Psoas muscle (tissue), 8 donors: ENCODE results near the gene ARHGEF17. TPM values are rescaled to one million over a fixed set of nuclear protein-coding genes. Genes with fewer than 3 reads are reported as not detected.

Experiments
- ATAC-seq, 4 donors: fragments of 200-7000 bp; cut with Tn5 transposase; one replicate each; pipeline ENCODE4 v1.9.1; 2020; ENCODE audit warnings: moderate library complexity in 3 of 4, mild to moderate bottlenecking in 2 of 4
- DNase-seq, 2 donors: peaks; one replicate each; pipeline ENCODE4 v3.0.0-alpha.2; 2020
- H3K27ac ChIP-seq: fragments of 200-600 bp; one replicate; pipeline ENCODE4 v1.8.0; 2022
- H3K27me3 ChIP-seq, 3 donors: fragments of 200-600 bp in 1 of 3; one replicate each; pipeline versions ENCODE4 v1.6.1 to v1.8.0; 2013 to 2022; ENCODE audit warnings: low read length in 2 of 3, mild to moderate bottlenecking in 2 of 3, moderate library complexity in 1 of 3; ENCODE audit not compliant: insufficient read depth in 3 of 3
- H3K36me3 ChIP-seq, 2 donors: fragments of 200-600 bp in 1 of 2; one replicate each; pipeline versions ENCODE4 v1.6.1 to v1.8.0; 2013 to 2022; ENCODE audit warnings: low read depth in 1 of 2, mild to moderate bottlenecking in 1 of 2, moderate library complexity in 1 of 2; ENCODE audit not compliant: insufficient read depth in 1 of 2
- H3K4me1 ChIP-seq: fragments of 200-600 bp; one replicate; pipeline ENCODE4 v1.8.0; 2022
- H3K4me3 ChIP-seq: fragments of 200-600 bp; one replicate; pipeline ENCODE4 v1.8.0; 2022; ENCODE audit warnings: mild to moderate bottlenecking
- H3K9me3 ChIP-seq: fragments of 200-600 bp; one replicate; pipeline ENCODE4 v1.8.0; 2022
- WGBS, 3 donors: extraction: QIAGEN DNeasy Blood & Tissue Kit; methylation state at CpG; one replicate each; pipeline versions ENCODE4 v1.1.6 to v1.1.7; 2013; 5-methylcytosine and 5-hydroxymethylcytosine counted together
- intact Hi-C, 2 donors: fragments of 100-400 bp; cut with DNase I; formaldehyde crosslinking; loops; one replicate each; pipeline versions ENCODE4 v1.11.0 to v1.14.2; 2022
- polyA plus RNA-seq, 3 donors: library from polyadenylated mRNA; stranded (reverse); fragments of 200-250 nt; gene quantifications; one replicate each; pipeline ENCODE4 v1.2.3, GENCODE V29; 2013
- total RNA-seq, 4 donors: library from RNA; stranded (reverse); fragmentation: NEBNext Ultra II Directional in 2 of 4; extraction: Animal tissue kit (Norgen Biotek cat#: 25700) in 2 of 4; gene quantifications; one replicate each; pipeline versions ENCODE4 v1.2.1 to v1.2.4, GENCODE V29; 2021 to 2023
- TF ChIP-seq, protein P1 (sequence below): fragments of 200-600 bp; IDR thresholded peaks from one replicate; pipeline ENCODE4 v1.8.0; 2022; ENCODE audit warnings: antibody characterized with exemption
- donor health status: healthy with polysubstance abuse.
- donor health status: DM: no; HTN: no; CAD: no; lungs with moderate emphysema.
- donor health status: Bipolar disorder and iron deficiency.
- donor health status: healthy.
- donor health status: DM: yes; HTN: yes; CAD: no.
- donor health status: DM: no; HTN: no; CAD: no.
- donor health status: DM: no; HTN: no; CAD: no.
- donor health status: DM: yes; HTN: yes; CAD: no.

The ARHGEF17 gene
- total and polyA plus RNA-seq, 7 donors: 5.7 to 38.4 (median 10.8) TPM

DNA sequence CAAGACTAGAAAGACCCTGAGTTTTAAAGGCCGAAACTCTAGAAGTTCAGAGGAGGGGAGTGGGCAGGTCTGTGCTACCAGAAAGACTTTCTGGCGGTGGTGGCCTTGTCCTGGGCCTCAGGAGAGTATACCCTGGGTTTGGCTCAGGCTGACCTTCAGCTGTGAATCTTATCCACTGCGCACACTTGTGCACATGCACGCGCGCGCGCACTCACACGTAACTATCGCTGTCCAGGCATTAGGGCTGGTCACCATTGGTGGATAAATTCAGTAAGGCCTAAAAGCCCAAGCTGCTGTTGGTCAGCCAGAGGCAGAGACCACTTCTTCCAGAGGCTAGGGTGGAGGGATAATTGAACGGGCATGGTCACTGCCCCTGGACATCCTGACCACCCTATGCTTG, 25.1 kb downstream of the ARHGEF17 start:
- H3K9me3 ChIP-seq: no peaks in the 10 kb centered on the region
- peak overlapping the region; percentile 30 for H3K27ac ChIP-seq
- no peaks in the 10 kb centered on the region for H3K36me3 ChIP-seq
- WGBS, 3 donors: 90 to 91% (median 90%) methylated on average over 11 of the region's 11 CpGs
- H3K4me1 ChIP-seq: peaks cover 11% of the 10 kb centered on the region
- H3K4me3 ChIP-seq: no peak overlapping the region
- TF ChIP-seq, protein P1, sequence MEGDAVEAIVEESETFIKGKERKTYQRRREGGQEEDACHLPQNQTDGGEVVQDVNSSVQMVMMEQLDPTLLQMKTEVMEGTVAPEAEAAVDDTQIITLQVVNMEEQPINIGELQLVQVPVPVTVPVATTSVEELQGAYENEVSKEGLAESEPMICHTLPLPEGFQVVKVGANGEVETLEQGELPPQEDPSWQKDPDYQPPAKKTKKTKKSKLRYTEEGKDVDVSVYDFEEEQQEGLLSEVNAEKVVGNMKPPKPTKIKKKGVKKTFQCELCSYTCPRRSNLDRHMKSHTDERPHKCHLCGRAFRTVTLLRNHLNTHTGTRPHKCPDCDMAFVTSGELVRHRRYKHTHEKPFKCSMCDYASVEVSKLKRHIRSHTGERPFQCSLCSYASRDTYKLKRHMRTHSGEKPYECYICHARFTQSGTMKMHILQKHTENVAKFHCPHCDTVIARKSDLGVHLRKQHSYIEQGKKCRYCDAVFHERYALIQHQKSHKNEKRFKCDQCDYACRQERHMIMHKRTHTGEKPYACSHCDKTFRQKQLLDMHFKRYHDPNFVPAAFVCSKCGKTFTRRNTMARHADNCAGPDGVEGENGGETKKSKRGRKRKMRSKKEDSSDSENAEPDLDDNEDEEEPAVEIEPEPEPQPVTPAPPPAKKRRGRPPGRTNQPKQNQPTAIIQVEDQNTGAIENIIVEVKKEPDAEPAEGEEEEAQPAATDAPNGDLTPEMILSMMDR: no peak
- DNase-seq: no peak
- no peak for ATAC-seq
- intact Hi-C loops: loop anchor here in 1 of 2 donors (5.0 kb wide), 1 partner anchor 36 kb away; no protein-coding TSS in a partner anchor
- no peaks in the 10 kb centered on the region for H3K27me3 ChIP-seq

GRCh38 chr11:73333640-73334383, 25.7 kb downstream of the ARHGEF17 start:
- no peak overlapping the region for H3K4me3 ChIP-seq
- H3K27me3 ChIP-seq: no peaks in the 10 kb centered on the region
- ATAC-seq: no peak
- no peaks in the 10 kb centered on the region for H3K36me3 ChIP-seq
- H3K4me1 ChIP-seq: peaks cover 11% of the 10 kb centered on the region
- intact Hi-C loops: loop anchor here in 1 of 2 donors (5.0 kb wide), 1 partner anchor 37 kb away; no protein-coding TSS in a partner anchor
- H3K27ac ChIP-seq: peak overlapping the region; percentile 50
- no peak for DNase-seq
- H3K9me3 ChIP-seq: no peaks in the 10 kb centered on the region
- TF ChIP-seq, protein P1: no peak
- 77 to 91% (median 78%) methylated on average over 4 of the region's 4 CpGs for WGBS, 3 donors

- 41 to 55% (median 43%) methylated on average over 6 of the region's 6 CpGs for WGBS, 3 donors
- peaks cover 11% of the 10 kb centered on the region for H3K4me1 ChIP-seq
- H3K4me3 ChIP-seq: no peak overlapping the region
- peak overlapping the region; percentile 50 for H3K27ac ChIP-seq
- H3K9me3 ChIP-seq: no peaks in the 10 kb centered on the region
- TF ChIP-seq, protein P1: no peak
- ATAC-seq (peak; percentile 63 to 82 (median 79)), DNase-seq (peak; percentile 90 to 91)
- intact Hi-C loops: loop anchor here (1.0 to 5.0 kb wide), 3 partner anchors 27 to 147 kb away; no protein-coding TSS in a partner anchor
- no peaks in the 10 kb centered on the region for H3K36me3 ChIP-seq
- no peaks in the 10 kb centered on the region for H3K27me3 ChIP-seq
These were observed 26.5 kb downstream of the ARHGEF17 start for GRCh38 chr11:73334384-73335203.

GRCh38 chr11:73335204-73335923, 27.3 kb downstream of the ARHGEF17 start:
- no peaks in the 10 kb centered on the region for H3K27me3 ChIP-seq
- peak; percentile 72 to 92 (median 84) for ATAC-seq
- H3K4me3 ChIP-seq: no peak overlapping the region
- no peaks in the 10 kb centered on the region for H3K36me3 ChIP-seq
- H3K4me1 ChIP-seq: peaks cover 11% of the 10 kb centered on the region
- no peaks in the 10 kb centered on the region for H3K9me3 ChIP-seq
- DNase-seq: peak; percentile 82 to 90
- peak overlapping the region; percentile 50 for H3K27ac ChIP-seq
- 9 to 14% (median 12%) methylated on average over 4 of the region's 4 CpGs for WGBS, 3 donors
- TF ChIP-seq, protein P1: peak; percentile 99
- intact Hi-C loops: loop anchor here (1.0 to 5.0 kb wide), 2 partner anchors 28 to 148 kb away; no protein-coding TSS in a partner anchor
